Body of pancreas (tissue), 4 donors: Measurements from ENCODE around the gene RASGEF1C. TPM values are rescaled to one million over a fixed set of nuclear protein-coding genes. Genes with fewer than 3 reads are reported as not detected.

Source experiments
- ATAC-seq: fragments of 150-250 bp; one replicate; pipeline ENCODE4 v1.9.1; 2016
- DNase-seq, 4 donors: peaks; one replicate each; pipeline ENCODE4 v3.0.0-alpha.2; 2019
- H3K27ac ChIP-seq, 4 donors: fragments of 200-600 bp; sonication (generic); 1 replicate in 3 of 4; 2 replicates in 1 of 4; pipeline versions ENCODE4 v1.5.1 to v1.6.1; 2016 to 2019; ENCODE audit warnings: mild to moderate bottlenecking in 1 of 4, mixed read lengths in 1 of 4, moderate library complexity in 1 of 4
- H3K27me3 ChIP-seq, 2 donors: fragments of 200-600 bp; sonication (generic); one replicate each; pipeline ENCODE4 v1.6.0; 2016; ENCODE audit warnings: mild to moderate bottlenecking in 1 of 2
- H3K36me3 ChIP-seq, 2 donors: fragments of 200-600 bp; sonication (generic); replicated peaks in 1 of 2; 2 replicates each; pipeline ENCODE4 v1.5.1; 2016; ENCODE audit warnings: low read depth in 2 of 2; ENCODE audit not compliant: insufficient read depth in 1 of 2
- H3K4me1 ChIP-seq: fragments of 200-600 bp; sonication (generic); one replicate; pipeline ENCODE4 v1.6.0; 2016
- H3K4me3 ChIP-seq, 2 donors: fragments of 200-600 bp; sonication (generic); 1 replicate in 1 of 2; 2 replicates in 1 of 2; pipeline ENCODE4 v1.5.1; 2016 to 2019
- H3K9me3 ChIP-seq, 3 donors: fragments of 200-600 bp; sonication (generic); 1 replicate in 2 of 3; 2 replicates in 1 of 3; pipeline ENCODE4 v1.5.1; 2016
- POLR2A ChIP-seq, 3 donors: fragments of 450-650 bp; IDR thresholded peaks; one replicate each; pipeline ENCODE4 v1.6.1; 2016; ENCODE audit warnings: antibody characterized with exemption in 3 of 3, mild to moderate bottlenecking in 2 of 3
- WGBS, 2 donors: methylation state at CpG; one replicate each; pipeline ENCODE4 v1.1.5; 2017; 5-methylcytosine and 5-hydroxymethylcytosine counted together
- intact Hi-C: fragments of 100-400 bp; cut with DNase I; formaldehyde crosslinking; loops from one replicate; pipeline ENCODE4 v1.15.1; 2023
- total RNA-seq, 2 donors: library from RNA; depleted of rRNA; stranded (reverse); fragments of >200 nt; gene quantifications; one replicate each; pipeline ENCODE4 v1.1.0, GENCODE V29; 2016
- TF ChIP-seq, protein P1 (sequence below), 7 experiments: fragments of 450-650 bp in 4 of 7; fragments of 200-600 bp in 3 of 7; sonication (generic) in 3 of 7; IDR thresholded peaks; one replicate each; pipeline ENCODE4 v1.5.1; 2016 to 2019; ENCODE audit warnings: antibody characterized with exemption in 7 of 7

Gene RASGEF1C
- total RNA-seq, 2 donors from 2014 or later, result not detected

DNA sequence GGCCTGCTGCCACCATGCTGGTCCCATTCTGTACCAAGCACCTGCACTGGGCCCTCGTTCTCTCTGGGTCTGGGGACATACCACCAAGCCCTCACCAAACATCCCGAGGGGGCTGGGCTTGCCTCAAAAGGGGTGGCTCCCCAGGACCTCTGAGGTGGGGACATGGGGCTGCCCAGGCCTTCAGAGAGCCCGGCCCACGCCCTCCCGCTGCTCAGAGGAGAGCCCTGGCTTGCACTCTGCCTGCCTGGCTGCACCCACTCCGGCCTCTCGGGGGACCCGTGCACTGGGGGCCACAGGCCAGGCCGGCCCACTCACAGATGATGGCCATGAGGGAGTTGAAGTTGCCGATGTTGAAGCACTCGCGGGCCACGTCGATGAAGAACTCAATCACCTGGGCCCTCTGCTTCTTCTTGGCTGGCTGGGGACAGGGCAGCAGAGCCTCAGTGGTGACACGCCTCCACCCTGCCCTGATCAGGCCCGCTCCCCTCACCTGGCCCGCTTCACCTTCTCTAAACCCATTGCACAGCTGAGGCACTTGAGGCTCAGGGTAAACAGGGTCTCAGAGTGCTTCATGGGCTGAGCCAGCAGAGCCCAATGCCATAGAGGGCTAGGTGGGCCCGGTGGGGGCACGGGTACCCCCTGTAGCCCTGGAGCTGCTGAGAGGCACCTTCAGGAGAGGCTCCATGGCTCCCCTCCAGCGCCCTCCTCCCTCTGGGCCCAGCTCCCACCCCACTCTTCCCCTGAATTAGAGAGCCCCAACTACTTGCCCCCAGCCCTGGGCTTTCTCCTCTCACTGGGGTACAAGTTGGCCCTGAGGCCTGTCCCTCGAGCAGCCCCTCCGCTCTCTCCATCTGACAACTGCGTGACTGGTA, 89.7 kb downstream of the RASGEF1C start:
- TF ChIP-seq POLR2A (IDR thresholded peaks at IDR 0.05), result no peak
- TF ChIP-seq, protein P1, sequence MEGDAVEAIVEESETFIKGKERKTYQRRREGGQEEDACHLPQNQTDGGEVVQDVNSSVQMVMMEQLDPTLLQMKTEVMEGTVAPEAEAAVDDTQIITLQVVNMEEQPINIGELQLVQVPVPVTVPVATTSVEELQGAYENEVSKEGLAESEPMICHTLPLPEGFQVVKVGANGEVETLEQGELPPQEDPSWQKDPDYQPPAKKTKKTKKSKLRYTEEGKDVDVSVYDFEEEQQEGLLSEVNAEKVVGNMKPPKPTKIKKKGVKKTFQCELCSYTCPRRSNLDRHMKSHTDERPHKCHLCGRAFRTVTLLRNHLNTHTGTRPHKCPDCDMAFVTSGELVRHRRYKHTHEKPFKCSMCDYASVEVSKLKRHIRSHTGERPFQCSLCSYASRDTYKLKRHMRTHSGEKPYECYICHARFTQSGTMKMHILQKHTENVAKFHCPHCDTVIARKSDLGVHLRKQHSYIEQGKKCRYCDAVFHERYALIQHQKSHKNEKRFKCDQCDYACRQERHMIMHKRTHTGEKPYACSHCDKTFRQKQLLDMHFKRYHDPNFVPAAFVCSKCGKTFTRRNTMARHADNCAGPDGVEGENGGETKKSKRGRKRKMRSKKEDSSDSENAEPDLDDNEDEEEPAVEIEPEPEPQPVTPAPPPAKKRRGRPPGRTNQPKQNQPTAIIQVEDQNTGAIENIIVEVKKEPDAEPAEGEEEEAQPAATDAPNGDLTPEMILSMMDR (IDR thresholded peaks at IDR 0.05), result no peak
- H3K4me1 ChIP-seq, result no peaks in the 10 kb centered on the region
- H3K27ac ChIP-seq, result no peak overlapping the region
- H3K36me3 ChIP-seq, result no peaks in the 10 kb centered on the region
- intact Hi-C loops, result no loop called here
- H3K27me3 ChIP-seq, result no peaks in the 10 kb centered on the region
- no peak for DNase-seq
- no peak for ATAC-seq
- no peak overlapping the region for H3K4me3 ChIP-seq
- no peaks in the 10 kb centered on the region for H3K9me3 ChIP-seq
- WGBS, 2 donors, result 74 to 91% methylated on average over 7 to 16 of the region's 23 CpGs

DNA sequence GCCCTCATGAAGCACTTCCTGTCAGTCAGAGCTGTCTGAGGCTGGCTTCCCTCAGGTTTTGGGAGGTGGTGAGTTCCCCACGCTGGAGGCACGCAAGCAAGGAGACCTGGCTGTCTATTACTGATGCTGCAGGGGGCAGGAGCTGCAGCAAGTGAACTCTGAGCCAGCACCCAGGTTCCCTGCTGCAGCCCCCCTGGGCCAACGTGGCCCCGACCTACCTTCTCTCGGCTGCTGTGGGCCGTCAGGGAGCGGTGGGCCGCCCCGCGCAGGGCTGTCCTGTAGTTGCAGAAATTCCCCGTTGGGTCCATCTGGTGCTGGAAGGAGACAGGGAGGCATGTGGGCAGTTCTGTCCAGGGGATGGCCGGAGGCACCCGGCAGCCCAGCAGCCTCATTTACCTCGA, 90.6 kb downstream of the RASGEF1C start:
- Histone ChIP-seq H3K27ac (no peak overlapping the region), H3K4me1 (no peaks in the 10 kb centered on the region), H3K36me3 (no peaks in the 10 kb centered on the region), H3K9me3 (no peaks in the 10 kb centered on the region), H3K27me3 (no peaks in the 10 kb centered on the region), H3K4me3 (no peak overlapping the region)
- DNase-seq (no peak), ATAC-seq (no peak)
- no peak for TF ChIP-seq POLR2A (IDR thresholded peaks at IDR 0.05)
- TF ChIP-seq, protein P1 (IDR thresholded peaks at IDR 0.05), result no peak
- intact Hi-C loops, result no loop called here
- 89% methylated on average over 14 of the region's 14 CpGs; no CpG with 5 or more reads in 1 of the 2 donors for WGBS, 2 donors

DNA sequence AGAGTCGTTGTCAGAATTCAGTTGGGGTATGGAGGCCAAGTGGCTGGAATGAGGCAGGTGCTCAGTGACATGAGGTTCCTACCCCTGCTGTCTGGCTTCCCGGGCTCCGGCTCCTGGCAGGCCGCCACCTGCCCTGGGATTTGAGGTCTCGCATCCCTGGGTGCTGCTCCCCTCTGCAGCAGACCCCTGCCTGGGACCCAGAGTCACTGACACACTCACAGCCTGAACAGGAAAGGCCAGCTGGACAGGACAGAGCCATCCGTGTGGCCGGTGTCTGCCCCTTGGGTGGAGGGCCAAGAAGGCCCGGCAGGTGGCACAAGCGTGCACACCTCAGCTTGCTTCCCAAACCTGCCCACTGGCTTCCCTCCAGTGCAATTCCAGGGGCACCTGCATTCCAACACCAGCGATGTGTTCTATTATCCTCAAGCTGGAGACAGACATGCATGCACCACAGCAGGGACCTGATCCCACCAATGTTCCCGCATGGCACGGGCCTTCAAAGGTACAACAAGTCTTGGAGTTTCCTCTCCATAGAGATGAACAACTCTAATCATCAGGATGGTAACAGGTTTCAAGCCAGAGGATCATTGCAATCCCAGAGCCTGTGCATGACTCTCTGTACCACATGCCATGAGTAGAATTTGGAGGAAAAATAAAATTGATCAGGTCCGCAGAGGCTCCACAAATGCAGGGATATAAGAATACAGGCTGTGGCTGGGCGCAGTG, 91.8 kb downstream of the RASGEF1C start:
- WGBS, 2 donors, result 58 to 76% methylated on average over 4 to 14 of the region's 14 CpGs
- DNase-seq (peak; percentile 24 to 70 (median 44)), ATAC-seq (peak; percentile 57)
- H3K4me3 ChIP-seq, result no peak overlapping the region
- no peaks in the 10 kb centered on the region for H3K36me3 ChIP-seq
- H3K27ac ChIP-seq, result no peak overlapping the region
- intact Hi-C loops, result no loop called here
- no peaks in the 10 kb centered on the region for H3K9me3 ChIP-seq
- no peaks in the 10 kb centered on the region for H3K27me3 ChIP-seq
- H3K4me1 ChIP-seq, result no peaks in the 10 kb centered on the region
- TF ChIP-seq, protein P1 (IDR thresholded peaks at IDR 0.05), result peak; percentile 24 to 63 (median 43)
- TF ChIP-seq POLR2A (IDR thresholded peaks at IDR 0.05), result no peak

DNA sequence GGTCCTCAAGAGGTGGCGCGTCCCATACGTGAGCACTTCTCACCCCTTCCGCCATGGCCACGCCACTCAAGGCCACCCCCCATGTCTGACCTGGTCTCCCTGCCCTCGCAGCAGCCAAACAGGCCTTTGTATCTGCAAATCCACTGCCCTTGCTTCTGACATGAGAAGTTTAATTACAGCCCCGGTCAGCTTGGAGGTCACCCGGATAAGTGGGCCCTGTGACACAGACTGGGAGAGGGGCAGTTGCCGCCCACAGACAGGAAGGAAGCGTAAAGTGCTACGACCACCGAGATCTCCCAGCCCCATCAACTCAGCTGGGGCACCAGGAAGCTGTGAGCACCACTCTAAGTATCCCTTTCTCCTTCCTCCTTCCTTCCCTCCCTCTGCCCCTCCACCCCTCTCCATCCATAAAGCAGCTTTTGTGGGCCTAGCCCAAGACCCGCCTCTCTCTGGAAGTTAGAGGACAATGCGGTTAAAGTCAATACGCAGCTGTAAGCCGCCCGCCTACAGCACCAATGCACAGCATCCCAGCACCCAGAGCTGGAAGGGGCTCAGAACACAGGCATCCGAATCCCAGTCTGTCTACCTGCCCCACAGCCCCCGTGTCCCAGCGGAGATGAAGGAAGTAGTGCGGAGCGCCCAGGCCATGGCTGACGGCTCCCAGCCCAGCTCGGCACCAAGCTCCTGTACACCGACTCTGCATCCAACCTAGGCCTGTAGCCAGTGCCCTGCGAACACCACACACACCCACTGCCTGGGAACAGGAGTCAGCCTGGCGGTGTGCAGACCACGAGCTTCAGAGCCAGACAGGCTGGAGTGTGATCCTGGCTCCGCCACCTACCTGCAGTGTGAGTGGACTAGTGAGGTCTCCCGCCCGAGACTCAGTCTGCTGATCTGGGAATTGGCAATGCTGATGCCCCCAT, 92.7 kb downstream of the RASGEF1C start:
- no peak for TF ChIP-seq POLR2A (IDR thresholded peaks at IDR 0.05)
- TF ChIP-seq, protein P1 (IDR thresholded peaks at IDR 0.05), result no peak
- intact Hi-C loops, result no loop called here
- ATAC-seq, result no peak
- no peak for DNase-seq
- no peaks in the 10 kb centered on the region for H3K9me3 ChIP-seq
- no peaks in the 10 kb centered on the region for H3K4me1 ChIP-seq
- H3K27ac ChIP-seq, result no peak overlapping the region
- WGBS, 2 donors, result 78 to 80% methylated on average over 27 to 29 of the region's 31 CpGs
- no peaks in the 10 kb centered on the region for H3K27me3 ChIP-seq
- no peaks in the 10 kb centered on the region for H3K36me3 ChIP-seq
- no peak overlapping the region for H3K4me3 ChIP-seq
